Occipital lobe (tissue), 2 donors: ENCODE measurements around the gene SP140. TPM values are rescaled to one million over a fixed set of nuclear protein-coding genes. Genes with fewer than 3 reads are reported as not detected.
"Not testable (repeated sequence)": the region's sequence is repeated elsewhere in the genome, so short reads cannot be mapped to it uniquely, and the experiment has no call there.

Experiments
- DNase-seq: peaks from one replicate; lab custom pipeline; 2025; lab: John Stamatoyannopoulos, UW
- total RNA-seq: library from RNA; depleted of rRNA; stranded (reverse); fragments of >200 nt; gene quantifications from one replicate; pipeline ENCODE4 v1.2.3, GENCODE V29; 2014

SP140 gene
- total RNA-seq, 1 donor from 2014 or later: 1.1 TPM

DNA sequence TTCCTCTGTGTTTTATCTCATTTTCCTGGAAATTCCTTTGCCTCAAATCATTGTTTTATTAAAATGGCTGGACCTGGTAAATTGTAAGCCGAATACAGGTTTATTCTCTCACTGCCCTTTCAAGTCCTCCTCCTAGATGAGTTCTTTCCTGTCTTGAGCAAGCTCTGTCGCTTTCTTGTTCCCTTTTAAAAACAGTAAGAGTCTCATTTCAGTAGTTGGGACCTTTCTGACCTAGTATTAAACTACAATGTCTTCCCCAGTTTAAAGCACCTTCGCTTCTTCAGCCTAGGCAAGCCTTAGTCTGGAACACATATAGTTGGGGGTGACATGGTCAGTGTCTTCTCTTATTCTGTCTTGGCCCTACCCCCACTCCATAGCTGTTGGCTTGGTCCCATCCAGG, 60.5 kb downstream of the SP140 start:
- DNase-seq: no peak

DNA sequence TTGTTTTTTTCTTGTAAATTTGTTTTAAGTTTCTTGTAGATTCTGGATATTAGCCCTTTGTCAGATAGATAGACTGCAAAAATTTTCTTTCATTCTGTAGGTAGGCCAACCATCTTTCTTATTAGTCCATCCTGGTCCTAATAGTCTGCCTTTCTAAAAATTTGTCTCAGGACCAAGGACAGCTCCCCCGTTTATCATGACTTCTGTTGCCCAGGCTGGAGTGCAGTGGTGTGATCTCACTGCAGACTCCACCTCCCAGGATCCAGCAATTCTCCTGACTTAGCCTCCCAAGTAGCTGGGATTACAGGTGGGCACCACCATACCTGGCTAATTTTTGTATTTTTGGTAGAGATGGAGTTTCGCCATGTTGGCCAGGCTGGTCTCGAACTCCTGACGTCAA, 63.8 kb downstream of the SP140 start:
- not testable (repeated sequence) for DNase-seq

DNA sequence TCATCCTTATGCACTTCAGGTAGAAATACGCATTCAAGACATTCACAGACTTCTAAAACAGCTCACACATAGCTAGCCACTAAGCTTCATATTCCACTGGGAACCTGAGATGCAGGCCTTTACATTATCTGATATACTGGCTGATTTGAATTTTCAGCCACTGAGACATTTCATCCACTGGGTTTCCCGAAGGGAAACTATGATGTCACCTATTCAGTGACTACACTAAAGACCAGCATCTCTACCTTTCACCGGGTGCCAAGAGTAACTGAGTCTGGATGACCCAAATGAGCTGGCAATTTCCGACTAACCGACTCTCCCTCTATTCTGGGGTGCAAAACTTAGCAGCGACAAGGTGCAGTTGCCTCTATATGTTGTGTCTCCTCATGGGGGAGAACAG, 69.7 kb downstream of the SP140 start:
- no peak for DNase-seq

DNA sequence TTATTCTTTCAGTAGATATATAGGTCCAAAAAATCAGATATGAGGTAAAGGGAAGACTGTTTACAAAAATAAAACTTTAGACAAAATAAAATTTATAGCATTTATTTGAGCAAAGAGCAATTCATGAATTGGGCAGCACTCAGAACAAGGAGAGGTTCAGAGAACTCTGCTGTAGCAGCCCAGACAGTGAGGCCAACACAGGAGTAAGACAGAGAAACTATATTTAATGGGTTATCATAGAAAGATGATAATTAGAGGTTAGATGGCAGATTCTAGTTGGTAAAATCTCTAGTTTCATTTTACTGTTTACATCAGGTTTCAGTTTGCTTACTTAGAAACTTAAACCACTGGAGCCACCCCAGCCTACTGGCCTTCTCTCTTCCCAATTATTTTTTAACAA, 71.4 kb downstream of the SP140 start:
- DNase-seq: no peak

DNA sequence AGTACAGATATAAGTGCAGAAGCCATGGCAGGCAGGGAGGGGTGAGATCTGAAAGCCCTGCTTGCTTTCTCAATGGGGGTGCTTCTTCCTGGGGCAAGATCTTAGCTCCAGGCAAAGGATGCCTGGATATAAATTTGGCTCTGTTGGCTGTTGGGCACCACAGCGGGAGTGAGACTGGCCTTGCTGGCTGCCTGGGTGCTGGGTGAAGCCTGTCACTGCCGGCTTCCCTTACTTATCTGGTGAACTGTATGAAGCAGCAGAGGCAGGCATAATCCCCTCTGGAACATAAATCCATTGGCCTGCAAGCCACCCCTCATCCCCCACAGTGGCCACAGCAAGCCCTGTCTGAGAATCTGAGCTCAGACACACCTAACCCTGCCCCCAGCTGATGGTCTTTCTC, 74.1 kb downstream of the SP140 start:
- no peak for DNase-seq

DNA sequence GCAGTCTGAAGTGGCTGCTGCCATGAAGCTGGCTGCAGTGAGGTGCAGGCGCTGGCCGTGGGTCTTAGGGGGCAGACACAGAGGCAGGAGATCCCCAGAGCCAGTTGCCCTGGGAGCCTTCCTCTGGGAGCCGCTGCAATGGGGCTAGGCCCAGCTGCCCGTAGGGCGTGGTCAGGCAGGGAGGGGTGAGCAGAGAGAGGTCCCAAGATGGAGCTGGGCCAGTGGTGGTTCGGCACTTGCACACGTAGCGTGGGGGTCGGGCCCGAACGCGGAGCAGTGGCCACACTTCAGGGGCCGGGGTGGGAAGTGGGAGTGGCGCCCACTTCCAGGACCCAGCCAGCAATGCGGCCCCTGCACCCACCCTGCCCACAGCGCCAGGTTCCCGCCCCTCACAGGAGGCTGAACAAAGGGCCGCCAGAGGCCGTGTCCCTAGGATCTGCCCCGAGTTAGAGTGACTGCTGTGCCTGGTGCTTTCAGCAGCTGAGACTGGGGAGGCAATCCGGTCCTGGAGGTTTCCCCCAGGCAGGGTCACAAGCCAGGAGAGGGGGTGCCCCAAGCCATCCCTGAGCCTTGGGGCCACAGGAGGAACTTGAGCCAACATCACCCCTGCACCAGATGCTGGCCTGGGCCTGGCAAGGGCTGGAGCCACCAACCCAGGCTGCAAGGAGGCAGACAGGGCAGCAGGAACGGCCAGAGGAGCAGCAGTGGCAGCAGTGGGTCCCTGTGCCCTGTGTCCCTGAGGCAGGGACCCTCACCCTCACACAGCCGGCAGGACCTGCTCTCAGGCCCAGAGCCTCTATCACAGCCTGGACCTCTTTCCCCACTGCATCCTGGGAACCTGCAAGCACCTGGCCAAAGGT, 80.1 kb downstream of the SP140 start:
- DNase-seq: no peak

DNA sequence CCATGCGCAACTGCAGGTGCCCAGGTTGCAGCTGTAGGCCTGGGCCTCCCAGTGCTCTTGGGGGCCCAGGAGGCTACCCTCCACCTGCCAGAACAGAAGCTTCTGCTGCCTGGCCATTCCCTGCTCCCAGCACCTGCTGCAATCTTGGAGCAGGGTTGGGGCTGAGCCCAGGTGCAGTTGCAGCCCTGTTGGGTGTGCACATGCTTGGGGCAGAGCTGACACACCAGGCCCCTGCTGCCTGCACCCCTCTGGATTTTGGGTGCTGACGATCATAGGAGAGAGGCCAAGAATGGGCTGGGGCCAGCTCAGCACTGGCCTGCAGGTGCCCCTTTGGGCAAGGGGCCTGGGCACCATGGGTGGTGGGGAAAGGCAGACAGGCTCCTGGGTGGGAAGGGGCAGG, 80.9 kb downstream of the SP140 start:
- no peak for DNase-seq

DNA sequence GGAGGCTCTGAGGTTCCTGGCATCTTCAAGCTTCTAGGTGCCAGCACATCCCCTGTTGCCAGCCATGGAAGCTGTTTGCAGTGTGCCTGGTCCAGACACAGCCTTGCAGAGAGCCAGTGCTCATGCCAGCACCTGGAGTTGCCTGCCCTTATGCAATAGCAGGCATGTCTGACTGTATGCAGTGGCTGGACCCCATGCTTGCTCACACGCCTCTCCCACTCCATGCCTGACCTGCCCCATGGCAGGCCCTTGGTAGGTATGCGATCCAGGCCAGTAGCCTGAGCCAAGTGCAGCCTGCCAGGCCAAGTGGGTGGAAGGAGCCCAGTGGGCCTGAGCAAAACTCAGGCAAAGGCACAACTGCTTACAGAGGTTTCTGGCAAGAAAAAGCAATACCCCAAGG, 81.9 kb downstream of the SP140 start:
- DNase-seq: no peak

DNA sequence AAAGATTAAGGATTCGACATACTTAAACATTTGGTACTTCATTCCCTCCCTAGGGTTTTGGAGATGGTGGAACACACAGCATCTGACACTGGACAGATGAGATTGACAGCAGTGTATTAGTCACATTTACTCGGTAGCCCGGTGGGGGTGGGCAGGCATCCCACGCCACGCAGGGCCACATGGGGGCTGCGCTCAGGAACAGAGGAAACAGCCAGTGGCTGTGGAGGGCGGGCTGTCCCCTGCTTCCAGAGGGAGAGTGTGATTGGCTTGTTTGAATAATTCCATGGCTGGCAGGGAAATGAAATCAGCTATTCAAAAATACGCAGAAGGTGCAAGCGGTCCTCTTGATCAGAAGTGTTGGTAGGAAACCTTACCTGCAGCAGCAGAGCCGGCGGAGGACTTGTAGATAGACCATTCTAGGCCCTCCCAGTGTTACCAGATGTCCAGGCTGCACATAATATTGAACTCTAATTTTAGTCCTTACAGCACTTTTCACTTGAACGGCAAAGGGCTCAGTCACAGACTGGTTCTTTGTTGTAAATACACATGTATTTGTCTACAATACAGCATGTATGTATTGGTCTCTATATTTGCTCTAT, 83.0 kb downstream of the SP140 start:
- DNase-seq: no peak

DNA sequence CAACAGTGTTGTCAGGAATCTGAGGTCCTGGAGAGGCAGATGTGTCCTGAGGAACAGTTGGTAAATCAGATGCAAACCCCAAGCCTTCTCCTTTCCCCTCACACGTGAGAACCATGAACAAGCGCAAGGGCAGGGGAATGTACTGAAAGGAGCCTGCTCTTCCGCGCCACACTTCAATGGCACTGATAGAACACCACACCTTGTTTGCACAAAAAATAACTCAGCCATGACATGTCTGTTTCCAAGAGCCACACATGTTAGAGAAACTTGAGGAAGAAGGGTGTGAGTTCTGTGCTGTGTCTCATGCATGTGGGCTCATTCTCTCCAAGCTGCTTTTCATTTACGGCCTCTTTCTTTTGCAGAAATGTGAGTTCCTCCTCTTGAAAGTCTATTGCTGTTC, 85.3 kb downstream of the SP140 start:
- DNase-seq: not testable (repeated sequence)

DNA sequence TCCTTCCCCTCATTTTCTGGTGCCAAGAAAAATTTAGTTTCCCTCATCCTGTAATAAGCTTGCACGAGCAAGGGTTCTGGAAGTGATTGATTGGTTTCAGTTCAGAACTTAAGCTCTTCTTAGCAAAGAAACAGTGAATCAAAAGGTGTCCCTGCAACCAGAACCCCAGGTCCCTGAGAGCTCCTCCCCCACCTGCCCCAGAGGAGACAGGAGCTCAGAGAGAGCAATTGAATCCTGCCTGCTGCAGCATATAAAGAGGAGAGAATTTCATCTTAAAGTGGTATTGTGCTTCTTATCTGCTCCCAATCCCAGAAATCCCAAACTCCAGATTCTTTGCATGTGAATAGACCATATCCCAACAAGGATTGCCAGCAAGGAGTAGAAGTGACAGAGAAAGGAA, 86.1 kb downstream of the SP140 start:
- DNase-seq: not testable (repeated sequence)

DNA sequence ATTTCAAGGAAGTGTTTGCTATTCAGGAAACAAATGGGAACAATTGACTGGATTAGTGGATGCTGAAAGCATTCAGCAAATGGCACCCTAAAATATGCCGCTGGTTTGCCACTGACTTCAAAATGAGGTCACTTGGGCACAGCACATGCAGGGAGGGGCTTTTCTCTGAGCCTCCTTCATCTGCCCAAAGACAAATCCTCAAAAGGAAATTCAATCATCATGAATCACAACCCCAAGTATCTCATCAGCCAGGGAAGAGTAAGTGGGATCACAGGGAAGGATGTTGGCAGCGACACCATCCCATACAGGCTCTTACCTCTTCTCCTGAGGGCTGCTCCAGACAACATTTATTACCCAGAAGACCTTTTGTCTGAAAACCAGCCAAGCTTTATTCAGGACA, 87.1 kb downstream of the SP140 start:
- no peak for DNase-seq

DNA sequence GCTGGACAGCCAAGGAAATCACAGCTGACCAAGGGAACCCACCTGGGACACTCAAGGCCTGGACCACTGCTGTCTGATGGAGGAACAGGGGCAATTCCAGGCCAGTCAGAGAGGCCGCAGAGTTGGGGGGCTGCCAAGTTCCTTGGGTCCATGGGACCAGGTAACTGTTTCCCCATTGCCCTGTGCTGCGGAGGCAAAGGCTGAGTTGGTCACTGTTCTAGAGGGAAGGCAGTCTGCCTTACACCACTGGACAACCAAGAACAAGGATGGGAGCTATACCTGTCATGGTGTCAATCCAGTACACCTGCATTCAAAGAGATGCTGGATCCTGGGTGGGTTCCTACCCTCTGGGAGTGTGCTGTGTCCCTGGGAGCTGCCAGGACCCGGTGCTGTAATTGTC, 91.8 kb downstream of the SP140 start:
- no peak for DNase-seq

DNA sequence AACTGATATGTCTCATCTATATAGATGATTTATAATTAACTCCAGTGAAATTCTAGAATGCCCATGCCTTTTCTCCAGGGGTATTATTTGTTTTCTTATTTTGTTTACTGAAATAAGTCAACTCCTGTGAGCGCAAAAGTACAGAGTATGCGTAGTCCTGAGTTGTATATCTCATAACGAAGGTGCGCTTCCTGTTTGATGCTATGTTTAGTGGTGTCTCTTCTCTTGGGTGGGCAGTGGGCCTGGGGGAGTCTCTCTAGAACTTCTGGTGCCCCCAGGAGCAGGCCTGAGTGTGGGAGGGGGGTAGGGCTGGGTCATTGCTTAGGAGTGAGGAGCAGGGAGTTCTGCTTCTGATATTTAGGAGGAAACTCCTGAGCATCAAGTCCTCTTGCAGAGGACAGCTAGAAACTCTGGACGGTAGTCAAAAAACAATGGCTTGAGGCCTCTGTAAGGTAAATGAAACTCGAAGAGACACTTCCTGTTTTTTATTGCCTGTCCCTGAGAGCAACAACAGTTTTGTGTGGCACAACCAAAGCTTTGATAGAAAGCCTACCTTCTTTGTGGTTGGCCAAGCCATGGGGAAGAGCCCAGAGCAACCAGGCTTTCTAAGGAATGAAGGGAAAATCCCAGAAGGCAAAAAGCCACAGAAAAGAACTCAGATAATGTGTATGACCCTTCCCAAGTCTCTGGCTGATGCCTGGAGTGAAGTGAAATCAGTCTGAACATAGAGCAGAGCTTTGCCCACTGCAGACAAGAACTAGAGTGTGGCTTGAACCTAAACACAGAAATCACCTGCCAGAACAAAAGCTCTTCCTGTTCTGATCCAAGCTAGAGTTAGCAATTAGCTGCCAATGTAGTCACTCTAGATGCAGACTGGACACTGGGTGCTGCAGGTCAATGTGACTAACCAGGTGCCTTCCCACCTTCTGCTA, 92.9 kb downstream of the SP140 start:
- DNase-seq: no peak

DNA sequence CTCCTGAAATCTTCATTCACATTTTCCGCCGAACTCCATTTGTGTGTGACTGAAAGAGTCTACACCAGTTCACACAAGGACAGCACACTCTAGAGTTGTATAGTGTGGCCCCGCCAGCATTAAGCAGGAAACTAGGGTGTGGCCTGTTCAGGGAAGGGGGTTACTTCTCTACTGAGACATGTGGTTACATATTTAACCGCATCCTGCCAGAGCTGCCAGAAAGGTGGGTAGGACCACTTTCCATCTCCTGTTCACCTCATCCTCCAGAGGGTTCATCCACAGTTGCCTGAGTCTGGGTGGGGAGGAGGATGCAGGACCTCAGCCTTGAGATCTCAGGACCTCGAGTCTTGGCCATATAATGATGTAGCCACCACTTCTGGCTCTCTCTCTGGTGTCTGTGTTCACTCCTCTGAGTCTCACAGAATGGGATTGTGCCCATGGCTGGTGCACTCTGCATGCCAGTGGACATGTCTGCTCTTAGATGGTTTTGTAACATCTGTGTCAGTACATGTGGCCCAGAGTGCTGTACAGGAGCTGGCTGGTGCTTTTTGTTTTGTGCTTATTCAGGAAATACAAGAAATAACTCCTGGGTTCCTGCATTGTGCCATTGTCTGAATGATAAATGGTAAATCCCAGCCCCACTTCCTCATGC, 93.8 kb downstream of the SP140 start:
- no peak for DNase-seq

DNA sequence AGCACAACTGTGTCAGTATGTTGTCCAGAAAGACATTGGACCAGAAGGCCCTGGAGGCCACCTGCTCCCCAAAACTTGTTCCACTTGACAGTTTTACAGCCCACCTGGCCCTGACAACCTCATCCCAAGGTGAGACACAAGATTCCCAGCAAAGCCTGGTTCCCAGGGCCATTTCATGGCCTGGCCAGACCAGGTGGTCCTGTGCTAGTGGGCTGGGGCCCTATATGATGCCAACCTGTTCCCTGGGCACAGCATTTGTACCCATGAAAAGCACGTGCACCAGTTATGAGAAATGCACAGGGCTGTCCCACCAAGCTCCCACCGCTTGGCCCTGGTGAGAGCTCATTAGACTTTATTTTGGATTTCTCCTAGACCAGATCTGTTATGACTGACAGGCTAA, 95.5 kb downstream of the SP140 start:
- DNase-seq: no peak

DNA sequence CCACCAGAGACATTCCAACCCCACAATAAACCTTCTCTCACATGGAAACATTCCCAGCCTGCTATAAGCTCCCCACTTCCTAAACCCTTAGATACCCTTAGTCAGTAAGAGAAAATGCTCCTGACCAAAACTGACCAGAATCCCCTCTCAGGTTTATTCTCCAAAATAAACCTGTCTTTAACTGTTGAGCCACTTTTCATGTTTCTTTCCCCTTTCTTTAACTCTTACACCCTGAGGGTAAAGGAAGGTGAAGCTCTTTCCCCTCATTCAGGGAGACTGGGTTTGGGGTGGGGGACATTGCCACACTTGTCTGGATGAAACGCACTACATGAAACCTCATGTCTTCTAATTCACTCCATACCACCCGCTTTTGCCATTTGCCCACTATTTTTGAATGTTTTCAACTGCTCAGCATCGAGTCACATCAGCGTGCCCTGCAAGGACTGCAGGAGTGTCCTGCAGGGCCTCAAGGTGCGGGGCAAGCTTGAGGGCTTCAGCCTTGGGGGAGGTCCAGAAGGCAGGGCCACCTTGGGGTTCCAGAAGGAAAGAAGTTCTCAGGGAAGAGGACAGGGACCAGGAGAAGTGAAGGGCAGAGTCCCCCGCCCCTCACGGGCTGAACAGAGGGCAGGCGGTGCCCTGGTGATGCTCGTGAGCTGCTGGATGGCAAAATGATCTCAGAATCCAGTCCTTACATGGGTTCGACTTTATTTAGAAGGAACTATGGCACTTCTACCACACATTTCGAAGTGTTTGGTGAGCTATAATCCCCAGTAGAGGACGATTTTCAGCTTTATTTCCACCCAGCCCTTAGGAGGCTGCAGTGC, 97.2 kb downstream of the SP140 start:
- DNase-seq: no peak

DNA sequence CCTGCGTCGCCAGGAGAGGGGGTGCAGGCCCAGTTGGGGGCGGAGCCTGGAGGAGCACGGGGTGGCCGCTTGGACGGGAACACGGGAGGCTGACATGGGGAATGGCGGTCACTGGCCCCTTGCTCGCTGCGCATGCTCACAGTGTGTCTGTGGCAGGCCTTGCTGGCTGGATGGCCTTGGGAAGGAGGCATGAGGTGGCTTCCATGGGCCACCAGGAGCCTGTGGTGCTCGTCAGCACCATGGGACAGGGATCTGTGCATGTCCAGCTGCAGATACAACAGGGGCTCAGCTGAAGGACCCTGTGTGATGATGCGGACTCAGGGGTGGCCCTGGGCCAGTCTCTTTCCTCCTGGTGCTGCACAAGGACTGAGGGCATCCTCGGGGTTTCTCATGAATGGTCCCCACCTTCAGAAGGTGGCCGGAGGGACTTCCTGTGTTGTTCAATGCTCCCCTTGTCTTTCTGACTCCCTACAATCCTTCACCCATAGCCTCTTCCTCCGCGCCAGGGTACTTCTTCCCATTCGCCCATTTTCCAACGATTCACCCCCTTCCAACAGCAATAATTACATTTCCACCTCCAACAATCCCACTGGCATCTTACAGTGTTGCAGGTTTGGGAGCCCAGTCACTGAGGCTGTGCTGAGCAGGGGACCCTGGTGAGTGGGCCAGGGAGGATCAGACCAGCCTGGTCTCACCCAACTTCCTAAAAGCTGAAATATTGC, 98.0 kb downstream of the SP140 start:
- DNase-seq: no peak

DNA sequence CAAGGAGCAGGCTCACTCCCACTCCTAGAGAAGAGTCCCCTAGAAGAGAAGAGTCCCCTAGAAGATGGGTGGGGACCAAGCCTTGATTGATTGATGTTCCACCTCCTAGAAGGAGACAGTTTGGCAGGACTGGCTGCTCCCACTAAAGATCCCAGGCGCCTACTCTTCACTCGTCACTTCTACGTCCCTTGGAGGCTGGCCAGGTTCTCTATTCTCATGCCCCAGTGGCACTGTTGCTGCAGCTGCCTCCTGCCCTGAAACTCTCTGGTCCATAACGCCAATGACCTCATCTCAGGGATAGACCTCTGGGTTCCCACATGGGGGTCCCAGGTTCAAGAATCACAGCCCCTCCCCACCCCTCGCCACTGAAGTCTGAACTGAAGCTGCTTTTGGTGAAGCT, 99.0 kb downstream of the SP140 start:
- no peak for DNase-seq
